ENCODE data around the gene B4GALNT4.

Gene B4GALNT4

GRCh38 chr11:371051-371450 is 1.8 kb downstream of the B4GALNT4 start:
- H3K4me3 ChIP-seq (ENCODE audit: low read length), result no peak overlapping the region
- DNase-seq (ENCODE audit: low read depth), result no peak
- no peak for TF ChIP-seq CTCF (conservative IDR thresholded peaks at IDR 0.05; ENCODE audit: low read depth, low read length)

GRCh38 chr11:371716-372590 is 2.7 kb downstream of the B4GALNT4 start:
- H3K4me3 ChIP-seq (ENCODE audit: low read length), result no peak overlapping the region
- no peak for DNase-seq (ENCODE audit: low read depth)
- TF ChIP-seq CTCF (conservative IDR thresholded peaks at IDR 0.05; ENCODE audit: low read depth, low read length), result no peak

GRCh38 chr11:372809-373715 is 3.8 kb downstream of the B4GALNT4 start:
- no peak for DNase-seq (ENCODE audit: low read depth)
- no peak overlapping the region for H3K4me3 ChIP-seq (ENCODE audit: low read length)
- TF ChIP-seq CTCF (conservative IDR thresholded peaks at IDR 0.05; ENCODE audit: low read depth, low read length), result no peak

GRCh38 chr11:373716-374551 is 4.6 kb downstream of the B4GALNT4 start:
- no peak for TF ChIP-seq CTCF (conservative IDR thresholded peaks at IDR 0.05; ENCODE audit: low read depth, low read length)
- DNase-seq (ENCODE audit: low read depth), result no peak
- H3K4me3 ChIP-seq (ENCODE audit: low read length), result no peak overlapping the region

GRCh38 chr11:375065-376025 is 6.0 kb downstream of the B4GALNT4 start:
- H3K4me3 ChIP-seq (ENCODE audit: low read length), result no peak overlapping the region
- TF ChIP-seq CTCF (conservative IDR thresholded peaks at IDR 0.05; ENCODE audit: low read depth, low read length), result no peak
- no peak for DNase-seq (ENCODE audit: low read depth)

Data from retinal pigment epithelial cell (primary cell).